DMS 273 treated with DMSO at 0.1 percent for 48 hours (cell line): Measurements from ENCODE around the gene ZNF138.
"Not testable (repeated sequence)": the region's sequence is repeated elsewhere in the genome, so short reads cannot be mapped to it uniquely, and the experiment has no call there.

Experiments
- DNase-seq: peaks from one replicate; lab custom pipeline; 2025; lab: John Stamatoyannopoulos, UW

The ZNF138 gene

DNA sequence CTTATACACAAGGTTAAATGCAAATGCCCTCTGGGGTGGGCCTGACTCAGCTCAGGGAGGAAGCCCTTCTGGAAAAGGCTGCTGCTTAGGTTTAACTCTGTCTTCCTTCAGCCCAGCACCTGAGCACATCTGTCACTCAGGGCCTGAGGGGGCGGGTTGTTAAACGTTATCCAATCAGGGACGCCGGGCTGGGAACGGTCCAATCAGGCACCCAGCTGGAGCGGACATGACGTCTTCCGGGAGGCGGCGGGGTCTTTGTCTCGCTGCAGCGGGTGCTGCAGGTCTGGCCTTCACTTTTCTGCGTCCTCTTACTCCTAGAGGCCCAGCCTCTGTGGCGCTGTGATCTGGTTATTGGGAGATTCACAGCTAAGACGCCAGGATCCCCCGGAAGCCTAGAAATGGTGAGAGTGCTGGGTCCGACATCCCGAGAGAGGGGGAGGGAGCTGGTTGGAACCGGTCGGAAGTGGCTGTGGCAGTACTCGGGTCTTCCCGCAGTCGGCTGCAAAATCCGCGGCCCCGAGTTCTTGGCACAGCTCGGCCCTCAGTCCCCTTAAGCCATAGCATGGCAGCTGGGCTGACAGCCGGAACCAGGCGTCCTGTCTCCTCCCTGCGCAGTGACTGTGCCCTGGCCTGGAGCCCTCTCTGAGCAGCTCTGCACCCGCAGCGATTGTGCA is at the start of gene ZNF138:
Gene ZNF138, plus strand, starts transcription at position 258 of the 674 bp plus-strand sequence. Its CDS starts 141 bp downstream, at position 399.
- DNase-seq: peak; percentile 95

DNA sequence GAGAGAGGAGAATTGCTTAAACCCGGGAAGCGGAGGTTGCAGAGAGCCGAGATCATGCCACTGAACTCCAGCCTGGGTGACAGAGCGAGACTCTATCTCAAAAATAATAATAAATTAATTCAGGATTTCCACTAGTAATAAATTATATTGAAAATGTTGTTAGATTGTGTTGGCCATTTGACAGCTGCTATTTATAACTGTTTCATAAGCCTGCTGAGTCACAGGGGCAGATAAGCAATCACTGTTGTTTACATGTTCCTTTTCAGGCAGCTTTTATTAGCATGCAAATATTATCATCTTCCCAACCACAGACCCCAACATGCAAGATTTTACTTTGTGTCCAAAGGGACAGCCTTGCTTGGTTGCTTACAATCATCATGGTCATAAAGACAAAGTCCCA is 49.5 kb upstream of the ZNF138 start:
- DNase-seq: no peak

DNA sequence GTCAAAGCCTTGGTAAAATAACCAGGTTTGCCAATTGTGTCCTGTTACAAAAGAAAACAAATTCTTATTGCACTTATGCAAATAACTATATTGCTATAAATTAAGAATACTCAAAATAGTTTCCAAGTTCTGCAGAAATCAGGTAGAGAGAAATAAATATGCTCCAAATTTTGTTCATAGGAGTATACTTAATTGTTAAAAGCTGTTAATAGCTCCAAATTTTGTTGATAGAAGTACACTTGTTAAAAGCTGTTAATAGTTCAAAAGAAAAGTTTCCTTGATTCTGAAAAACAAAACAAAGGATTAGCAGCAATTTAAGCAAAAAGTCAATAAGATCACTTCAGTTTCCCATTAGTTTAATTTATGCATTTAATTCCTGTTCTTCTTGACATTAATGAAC is 46.4 kb upstream of the ZNF138 start:
- DNase-seq: no peak

DNA sequence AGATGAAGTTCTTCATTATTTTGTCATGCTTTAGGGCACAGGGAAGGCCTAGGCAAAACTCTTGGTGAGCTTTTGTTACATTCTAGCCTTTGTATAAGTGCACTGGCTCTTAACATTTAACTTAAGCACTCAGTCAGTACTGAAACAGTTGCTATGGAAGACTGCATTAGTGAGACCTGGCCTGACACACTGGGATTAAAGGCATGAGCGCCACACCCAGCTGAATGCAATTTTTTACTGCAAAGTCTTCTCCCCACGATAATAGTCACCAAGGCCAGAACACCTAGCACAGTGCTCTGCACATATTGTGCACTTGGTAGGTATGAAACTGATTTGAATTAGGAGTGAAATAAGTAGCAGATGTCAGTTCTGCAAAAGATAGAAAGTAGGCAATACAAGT is 41.2 kb upstream of the ZNF138 start:
- DNase-seq: no peak

DNA sequence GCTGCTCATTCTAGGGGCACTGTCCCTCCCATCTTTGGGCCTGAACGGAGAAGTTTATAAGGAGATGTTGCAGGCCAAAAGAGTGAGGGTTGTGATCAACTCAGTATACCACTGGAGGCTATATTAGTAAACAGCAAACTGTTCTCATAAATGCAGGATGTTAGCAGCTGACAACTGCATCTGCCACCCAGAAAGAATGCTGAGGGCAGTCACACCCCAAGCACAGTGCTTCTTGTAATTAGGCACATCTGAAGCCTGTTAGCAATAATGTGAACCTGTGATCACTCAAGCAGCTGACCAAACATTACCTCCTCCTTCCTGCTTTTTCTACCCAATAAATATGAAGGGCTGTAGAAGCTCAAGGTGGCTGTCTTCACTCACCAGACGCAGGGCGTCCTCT is 38.4 kb upstream of the ZNF138 start:
- DNase-seq: no peak

DNA sequence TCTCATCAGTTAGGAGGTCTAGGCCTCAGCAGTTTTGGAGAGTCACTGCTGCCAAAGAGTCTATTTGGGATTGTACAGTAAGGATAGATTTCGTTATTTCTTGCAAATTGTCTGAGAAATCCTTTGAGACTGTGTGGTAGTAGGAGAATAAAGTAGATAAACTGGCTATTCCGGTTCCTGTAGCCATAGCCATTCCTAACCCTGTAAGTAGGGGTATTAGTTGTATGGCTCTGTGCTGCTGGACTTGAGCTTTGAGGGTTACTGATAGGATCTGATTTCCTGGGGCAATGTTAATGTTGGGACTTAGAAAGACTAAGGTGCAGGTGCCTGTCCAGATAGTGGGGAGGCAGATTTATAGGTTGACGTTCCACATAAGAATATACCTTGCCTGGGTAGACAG is 36.1 kb upstream of the ZNF138 start:
- DNase-seq: no peak

DNA sequence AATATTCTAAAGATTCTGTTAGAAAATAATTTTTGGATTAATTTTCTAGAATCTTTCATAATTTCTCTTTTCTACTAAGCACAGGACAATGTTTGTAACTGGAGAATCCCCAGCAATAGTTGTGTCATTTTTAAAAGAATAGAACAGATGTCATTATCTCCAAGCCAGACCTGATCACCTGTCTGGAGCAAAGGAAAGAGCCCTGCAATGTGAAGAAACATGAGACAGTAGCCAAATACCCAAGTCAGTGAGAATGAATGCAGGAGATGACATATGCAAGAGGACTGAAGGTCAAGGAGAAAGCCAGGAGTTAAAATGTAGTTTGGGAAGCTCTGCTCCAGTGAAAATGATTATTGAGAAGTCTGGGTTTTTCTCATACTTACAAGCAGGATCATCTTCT is 25.4 kb upstream of the ZNF138 start:
- no peak for DNase-seq

DNA sequence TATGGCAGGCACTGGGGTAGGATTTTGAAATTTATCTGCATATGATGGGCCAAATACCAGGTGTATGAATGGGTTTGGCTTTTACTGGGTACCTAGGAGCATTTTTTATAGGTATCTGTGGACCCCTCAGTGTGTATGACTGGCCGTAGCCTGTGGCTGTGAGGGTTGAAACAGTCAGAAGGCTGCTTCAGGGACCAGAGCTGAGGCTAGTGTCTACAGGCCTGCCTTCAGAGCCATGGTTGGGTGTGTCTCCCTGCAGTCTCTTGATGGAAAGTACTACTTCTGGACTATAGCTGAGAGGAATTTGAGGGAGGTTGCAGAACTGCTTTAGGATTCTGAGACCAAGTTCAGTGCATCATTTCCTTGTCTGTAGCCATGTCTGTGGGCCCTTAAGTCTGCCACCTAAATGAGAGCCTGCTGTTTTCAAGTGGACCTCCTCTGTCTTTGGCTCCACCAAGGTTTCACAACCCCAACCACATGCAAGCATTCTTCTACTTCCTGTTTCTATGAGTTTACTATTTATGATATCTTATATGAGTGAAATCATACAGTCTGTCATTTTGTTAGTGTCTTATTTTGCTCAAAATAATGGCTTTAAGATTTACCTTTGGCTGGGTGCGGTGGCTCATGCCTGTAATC is 19.9 kb upstream of the ZNF138 start:
- no peak for DNase-seq

DNA sequence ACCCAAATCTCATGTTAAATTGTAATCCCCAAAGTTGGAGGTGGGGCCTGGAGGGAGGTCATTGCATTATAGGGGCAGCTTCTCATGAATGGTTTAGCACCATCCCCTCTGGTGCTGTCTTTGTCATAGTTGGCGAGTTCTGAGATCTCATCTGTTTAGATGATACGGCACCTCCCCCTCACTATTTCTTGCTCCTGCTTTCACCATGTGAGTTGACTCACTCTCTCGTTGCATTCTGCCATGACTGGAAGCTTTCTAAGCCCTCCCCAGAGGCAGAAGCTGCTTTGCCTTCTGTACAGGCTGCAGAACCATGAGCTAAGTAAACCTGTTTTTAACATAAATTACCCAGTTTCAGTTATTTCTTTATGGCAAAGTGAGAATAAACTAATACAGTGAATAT is 18.9 kb upstream of the ZNF138 start:
- DNase-seq: no peak

DNA sequence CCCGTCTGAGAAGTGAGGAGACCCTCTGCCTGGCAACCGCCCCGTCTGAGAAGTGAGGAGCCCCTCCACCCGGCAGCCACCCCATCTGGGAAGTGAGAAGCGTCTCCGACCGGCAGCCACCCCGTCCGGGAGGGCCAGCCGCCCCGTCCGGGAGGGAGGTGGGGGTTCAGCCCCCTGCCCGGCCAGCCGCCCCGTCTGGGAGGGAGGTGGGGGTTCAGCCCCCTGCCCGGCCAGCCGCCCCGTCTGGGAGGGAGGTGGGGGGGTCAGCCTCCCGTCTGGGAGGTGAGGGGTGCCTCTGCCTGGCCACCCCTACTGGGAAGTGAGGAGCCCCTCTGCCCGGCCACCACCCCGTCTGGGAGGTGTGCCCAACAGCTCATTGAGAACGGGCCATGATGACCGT is 9.4 kb upstream of the ZNF138 start:
- DNase-seq: not testable (repeated sequence)

DNA sequence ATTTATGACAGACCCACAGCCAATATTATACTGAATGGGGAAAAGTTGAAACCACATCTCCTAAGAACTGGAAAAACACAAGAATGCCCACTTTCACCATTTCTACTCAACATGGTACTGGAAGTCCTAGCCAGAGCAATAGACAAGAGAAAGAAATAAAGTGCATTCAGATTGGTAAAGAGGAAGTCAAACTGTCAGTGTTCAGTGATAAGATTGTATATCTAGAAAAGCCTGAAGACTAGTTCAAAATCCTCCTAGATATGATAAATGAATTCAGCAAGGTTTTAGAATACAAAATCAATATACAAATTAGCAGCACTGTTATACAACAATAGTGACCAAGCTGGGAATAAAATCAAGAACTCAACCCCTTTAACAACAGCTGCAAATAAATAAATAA is 6.9 kb upstream of the ZNF138 start:
- DNase-seq: no peak

DNA sequence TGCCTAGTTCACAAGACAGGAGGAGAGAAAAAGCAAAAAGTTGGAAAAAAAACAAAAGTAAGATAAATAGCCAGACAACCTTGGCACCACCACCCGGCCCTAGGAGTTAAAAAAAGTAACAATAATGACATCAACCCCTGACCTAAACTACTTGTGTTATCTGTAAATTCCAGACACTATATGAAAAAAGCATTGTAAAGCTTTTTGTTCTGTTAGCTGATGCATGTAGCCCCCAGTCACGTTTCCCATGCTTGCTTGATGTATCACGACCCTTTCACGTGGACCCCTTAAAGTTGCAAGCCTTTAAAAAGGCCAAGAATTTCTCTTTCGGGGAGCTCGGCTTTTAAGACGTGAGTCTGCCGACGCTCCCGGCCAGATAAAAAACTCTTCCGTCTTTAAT is 5.0 kb upstream of the ZNF138 start:
- DNase-seq: not testable (repeated sequence)

DNA sequence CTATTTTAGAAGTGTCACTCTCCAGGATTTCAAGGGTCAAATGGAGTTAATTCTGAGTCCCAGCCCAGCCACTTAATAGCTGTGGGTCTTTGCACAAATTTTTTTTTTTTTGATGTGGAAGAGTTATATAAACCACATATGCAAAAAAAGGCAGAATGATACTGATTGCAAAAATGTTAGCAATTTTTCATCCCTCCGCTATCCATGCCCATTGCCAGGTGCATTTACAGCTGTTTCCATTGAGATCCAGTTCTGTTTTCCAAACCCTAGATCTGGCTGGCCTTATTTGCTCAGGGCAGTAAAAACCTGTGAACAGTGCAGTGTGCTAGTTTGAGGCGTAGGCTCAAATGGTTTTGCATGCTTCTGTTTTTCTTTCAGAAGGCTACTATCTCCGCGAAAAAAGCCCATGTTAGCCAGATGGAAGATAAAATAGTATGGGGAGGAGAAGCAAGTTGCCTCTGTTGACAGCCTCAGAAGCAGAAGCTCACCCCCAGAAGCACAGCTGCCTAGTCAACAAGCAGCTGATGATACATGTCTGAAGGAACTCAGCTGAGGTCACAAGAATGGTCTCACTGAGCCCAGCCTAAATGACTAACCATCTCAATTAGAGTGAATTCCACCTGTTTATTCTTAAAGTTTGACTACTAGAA is 997 bp upstream of the ZNF138 start:
- no peak for DNase-seq

DNA sequence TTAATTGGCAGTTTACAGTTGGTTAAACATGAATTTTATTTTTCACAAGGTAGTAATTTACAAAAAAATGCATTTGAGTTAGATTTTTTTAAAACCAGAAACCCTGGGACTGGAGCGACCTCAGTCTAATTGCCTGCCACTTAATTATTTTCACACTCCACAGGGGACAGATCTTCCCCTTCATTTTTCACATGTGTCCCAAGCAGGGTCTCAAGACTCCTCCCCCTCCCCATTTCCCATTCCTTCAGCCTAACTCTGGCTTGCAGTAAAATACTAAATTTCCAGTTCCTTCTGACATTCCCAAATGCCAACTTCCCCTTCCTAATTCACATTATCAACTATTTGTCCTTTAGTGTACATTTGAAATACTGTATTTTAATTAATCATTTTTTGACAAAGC is 948 bp downstream of the ZNF138 start:
- DNase-seq: no peak

DNA sequence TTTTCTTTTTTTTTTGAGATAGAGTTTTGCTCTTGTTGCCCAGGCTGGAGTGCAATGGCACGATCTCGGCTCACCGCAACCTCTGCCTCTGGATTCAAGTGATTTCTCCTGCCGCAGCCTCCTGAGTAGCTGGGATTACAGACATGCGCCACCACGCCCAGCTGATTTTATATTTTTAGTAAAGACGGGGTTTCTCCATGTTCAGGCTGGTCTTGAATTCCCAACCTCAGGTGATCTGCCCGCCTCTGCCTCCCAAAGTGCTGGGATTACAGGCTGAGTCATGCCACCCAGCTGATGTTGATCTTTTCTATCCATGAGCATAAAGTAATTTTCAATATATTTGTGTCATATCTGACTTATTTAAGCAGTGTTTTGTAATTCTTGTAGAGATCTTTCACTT is 4.9 kb downstream of the ZNF138 start:
- not testable (repeated sequence) for DNase-seq

DNA sequence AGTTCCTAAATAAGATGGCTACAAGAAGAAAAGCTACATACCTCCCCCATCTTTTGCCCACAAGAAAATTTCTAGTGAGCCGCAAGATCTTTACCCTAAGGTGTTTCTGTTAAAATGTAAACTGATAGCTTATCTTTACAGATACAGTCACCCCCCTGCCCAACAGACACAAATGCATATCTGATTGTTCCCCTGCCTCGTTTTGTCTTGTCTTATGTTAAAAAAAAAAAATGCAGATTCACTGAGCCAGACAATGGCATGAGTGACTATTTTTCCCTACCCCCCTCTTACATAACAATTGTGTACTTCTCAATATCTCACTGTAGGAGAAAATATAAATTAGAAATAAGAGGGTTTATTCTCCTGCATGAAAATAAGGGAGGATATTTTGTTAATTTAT is 8.5 kb downstream of the ZNF138 start:
- no peak for DNase-seq

DNA sequence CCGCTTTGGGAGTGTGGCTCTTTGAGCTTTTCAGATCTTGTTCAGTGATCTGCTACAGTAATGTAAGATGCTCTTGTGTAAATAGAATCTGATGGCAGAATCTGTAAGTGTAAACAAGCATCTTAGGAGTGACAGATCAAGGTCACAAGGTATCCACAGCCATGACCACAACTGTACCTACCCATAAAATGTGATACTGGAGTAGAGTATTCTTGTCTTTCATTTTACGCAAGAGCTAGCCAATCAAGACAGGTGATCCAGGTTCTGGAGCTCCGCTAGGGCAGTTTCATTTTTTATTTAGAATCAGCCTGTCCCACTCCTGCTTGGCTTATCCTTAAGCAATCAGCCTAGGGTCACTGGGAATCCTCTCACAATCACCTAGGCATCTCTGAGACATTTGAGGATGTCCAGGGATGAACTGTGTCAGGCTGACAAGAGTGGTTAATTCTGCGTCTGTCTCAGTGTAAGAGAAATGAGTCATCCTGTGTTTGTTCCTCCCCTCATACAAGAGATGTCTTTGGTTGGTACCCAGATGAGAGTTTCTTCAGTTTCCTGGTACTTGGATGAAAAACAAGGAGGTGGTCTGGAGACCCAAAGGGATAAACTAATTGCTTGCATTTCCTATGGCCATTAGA is 13.6 kb downstream of the ZNF138 start:
- DNase-seq: no peak

DNA sequence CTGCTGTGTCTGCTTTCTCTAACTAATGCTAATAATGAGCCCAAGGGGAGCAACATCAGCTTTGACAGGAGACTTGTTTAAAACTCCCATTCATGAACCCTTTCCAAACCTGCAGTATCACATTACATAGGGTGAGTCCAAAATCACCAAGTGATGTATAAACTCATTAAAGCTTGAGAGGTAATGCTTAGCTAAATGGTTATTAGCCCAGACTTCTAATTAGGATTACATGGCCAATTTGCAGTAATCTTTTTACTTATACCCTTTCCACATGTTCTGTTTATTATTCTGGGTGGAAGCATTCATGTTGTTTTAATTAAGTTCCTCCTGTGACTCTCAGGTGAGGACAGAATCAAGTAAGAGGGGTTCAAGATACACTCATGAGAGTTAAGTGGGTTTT is 17.5 kb downstream of the ZNF138 start:
- DNase-seq: no peak

DNA sequence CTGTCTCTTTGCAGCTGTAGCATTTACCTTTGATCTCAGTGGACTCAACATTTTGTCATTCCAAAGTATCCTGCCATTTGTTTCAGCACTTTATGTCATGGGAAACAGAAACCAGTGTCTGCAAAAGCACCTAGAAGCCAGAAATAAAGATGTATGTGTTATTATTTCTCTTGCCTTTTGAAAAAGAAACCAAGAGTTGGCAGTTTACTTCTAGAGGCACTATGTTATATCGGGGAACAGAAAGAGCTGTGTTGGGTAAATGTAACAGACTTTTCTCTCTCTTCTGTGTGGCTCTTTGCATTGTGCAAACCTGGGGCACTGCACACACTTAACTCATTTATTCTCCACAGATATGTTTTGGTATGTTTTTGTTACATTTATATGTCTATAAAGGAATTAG is 36.7 kb downstream of the ZNF138 start:
- no peak for DNase-seq

DNA sequence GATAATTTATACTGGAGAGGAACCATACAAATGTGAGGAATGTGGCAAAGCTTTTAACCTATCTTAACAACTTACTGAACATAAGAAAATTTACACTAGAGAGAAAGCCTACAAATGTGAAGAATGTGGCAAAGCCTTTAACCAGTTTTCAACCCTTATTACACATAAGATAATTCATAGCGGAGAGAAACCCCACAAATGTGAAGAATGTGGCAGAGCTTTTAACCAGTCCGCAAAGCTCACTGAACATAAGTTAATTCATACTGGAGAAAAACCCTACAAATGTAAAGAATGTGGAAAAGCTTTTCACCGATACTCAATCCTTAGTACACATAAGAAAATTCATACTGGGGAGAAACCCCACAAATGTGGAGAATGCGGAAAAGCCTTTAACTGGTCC is 37.9 kb downstream of the ZNF138 start:
- no peak for DNase-seq

DNA sequence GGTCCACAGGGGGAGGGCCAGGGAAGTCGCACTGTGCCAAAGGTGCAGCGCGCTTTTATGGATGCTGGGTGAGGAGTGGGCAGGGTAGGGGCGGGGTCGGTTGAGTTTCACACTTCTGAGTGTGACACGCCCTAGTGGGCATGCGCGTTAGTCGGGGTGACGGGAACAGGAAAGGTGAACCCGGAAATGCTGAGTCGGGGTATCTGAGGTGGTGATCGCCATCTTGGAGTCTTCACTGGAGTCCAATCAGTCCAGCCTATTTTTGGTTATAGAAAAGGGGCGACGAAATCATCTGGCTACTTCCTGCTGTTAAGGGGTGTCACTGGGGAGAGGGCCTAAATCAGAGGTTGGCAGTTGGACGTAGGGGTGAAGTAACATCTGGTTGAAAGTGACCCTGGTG is 40.8 kb downstream of the ZNF138 start:
- no peak for DNase-seq

DNA sequence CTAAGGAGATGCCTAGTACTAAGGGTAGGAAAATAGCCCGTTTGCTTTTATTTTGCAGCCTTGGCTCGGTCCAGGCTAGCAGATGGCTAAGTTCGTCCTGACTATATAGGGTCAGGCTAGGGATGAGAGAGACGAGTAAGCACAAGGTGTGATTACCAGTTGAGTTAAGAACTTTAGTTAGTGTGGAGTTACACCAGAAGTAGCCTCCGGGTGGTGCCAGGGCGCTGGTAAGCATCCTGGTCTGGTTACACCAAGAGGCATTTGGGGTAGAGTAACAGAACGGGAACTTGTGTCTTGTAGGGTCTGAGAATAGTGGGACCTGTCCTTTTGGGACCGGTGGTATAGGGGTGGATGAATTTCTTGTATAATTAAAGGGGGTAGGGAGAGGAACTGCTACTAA is 41.6 kb downstream of the ZNF138 start:
- not testable (repeated sequence) for DNase-seq

DNA sequence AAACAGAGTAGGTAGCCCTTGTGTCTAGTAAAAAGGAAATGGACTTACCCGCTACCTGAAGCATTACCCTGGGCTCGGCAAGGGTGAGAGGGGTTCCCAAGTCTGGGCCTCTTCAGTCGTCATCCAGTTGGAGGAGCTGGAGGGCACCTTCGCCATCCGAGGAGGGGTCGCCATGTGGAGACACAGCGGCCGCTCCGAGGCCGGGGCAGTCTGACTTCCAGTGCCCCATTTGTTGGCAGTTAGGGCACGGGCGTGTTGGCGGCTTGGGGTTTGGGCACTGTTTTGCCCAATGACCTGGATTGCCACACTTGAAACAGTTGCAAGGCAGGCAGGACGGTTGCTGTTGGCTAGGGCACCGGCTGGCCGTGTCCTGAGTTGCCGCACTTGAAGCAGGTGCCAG is 43.8 kb downstream of the ZNF138 start:
- DNase-seq: not testable (repeated sequence)
